GM12878 (cell line): ENCODE measurements around the gene WNT11. TPM values are rescaled to one million over a fixed set of nuclear protein-coding genes. Genes with fewer than 3 reads are reported as not detected.

ENCODE experiments used
- ATAC-seq: fragments of 200-7000 bp; cut with Tn5 transposase; 3 replicates; pipeline ENCODE4 v1.9.1; 2020; ENCODE audit warnings: mild to moderate bottlenecking, moderate library complexity
- BruUV-seq: library from RNA; stranded (reverse); fragments of 400-500 nt; replicated peaks from 2 replicates; lab custom pipeline; 2021; lab: Mats Ljungman, UMichigan
- CTCF ChIA-PET: fragments of 300-600 bp; sonication (Branson Sonifier 250); formaldehyde crosslinking; extraction: SDS; loops from one replicate; lab custom pipeline; 2021; ENCODE audit warnings: inconsistent platforms; lab: Yijun Ruan, JAX
- POLR2A ChIA-PET: fragments of 350-600 bp; formaldehyde crosslinking; extraction: SDS; loops from one replicate; lab custom pipeline; 2021; ENCODE audit warnings: inconsistent platforms; lab: Charles Lee
- RAD21 ChIA-PET: fragments of 300-600 bp; sonication (Branson Sonifier 250); formaldehyde crosslinking; loops from one replicate; lab custom pipeline; 2023; ENCODE audit warnings: antibody characterized with exemption; ENCODE audit not compliant: unreplicated experiment; lab: Charles Lee
- SMC1A ChIA-PET: fragments of 300-600 bp; sonication (Branson Sonifier 250); formaldehyde crosslinking; loops from one replicate; lab custom pipeline; 2023; ENCODE audit not compliant: unreplicated experiment, uncharacterized antibody; lab: Charles Lee
- DNase-seq: peaks from one replicate; pipeline ENCODE4 v3.0.0-alpha.2; 2011; ENCODE audit warnings: low read depth, low spot score
- FAIRE-seq: peaks from 3 replicates; lab custom pipeline; 2011; peaks lifted over from hg19 to GRCh38; lab: Jason Lieb, UNC
- H2AFZ ChIP-seq: 2 replicates; pipeline ENCODE4 v1.6.0; 2011; ENCODE audit warnings: low read depth, low read length, control low read depth; ENCODE audit not compliant: control insufficient read depth
- H3K27ac ChIP-seq: 2 replicates; pipeline ENCODE4 v1.5.1; 2011; ENCODE audit warnings: control low read depth; ENCODE audit not compliant: control insufficient read depth, insufficient read depth
- H3K27me3 ChIP-seq, 2 experiments: replicated peaks in 1 of 2; 2 replicates each; pipeline versions ENCODE4 v1.6.0 to v1.6.1; 2011; ENCODE audit warnings: low read length in 1 of 2; ENCODE audit not compliant: control insufficient read depth in 2 of 2, insufficient read depth in 2 of 2
- H3K36me3 ChIP-seq, 2 experiments: 2 replicates each; pipeline ENCODE4 v1.5.1; 2011; ENCODE audit warnings: low read length in 1 of 2; ENCODE audit not compliant: control insufficient read depth in 2 of 2, insufficient read depth in 2 of 2
- H3K4me1 ChIP-seq: 2 replicates; pipeline ENCODE4 v1.6.1; 2011; ENCODE audit warnings: mild to moderate bottlenecking, low read length, moderate library complexity, mixed read lengths; ENCODE audit not compliant: control insufficient read depth, insufficient read depth
- H3K4me2 ChIP-seq: 2 replicates; pipeline ENCODE4 v1.6.0; 2011; ENCODE audit warnings: control low read depth; ENCODE audit not compliant: control insufficient read depth, insufficient read depth
- H3K4me3 ChIP-seq: fragments of 200-600 bp; sonication (generic); 2 replicates; pipeline ENCODE4 v1.5.1; 2016
- H3K79me2 ChIP-seq: 2 replicates; pipeline ENCODE4 v1.6.0; 2011; ENCODE audit warnings: low read length; ENCODE audit not compliant: control insufficient read depth, insufficient read depth
- H3K9ac ChIP-seq: 2 replicates; pipeline ENCODE4 v1.8.0; 2011; ENCODE audit warnings: low read length, control low read depth, mixed read lengths; ENCODE audit not compliant: control insufficient read depth, insufficient read depth
- H3K9me3 ChIP-seq: replicated peaks from 3 replicates; pipeline ENCODE4 v1.5.1; 2011; ENCODE audit warnings: mild to moderate bottlenecking, low read length; ENCODE audit not compliant: control insufficient read depth, insufficient read depth
- H4K20me1 ChIP-seq: 2 replicates; pipeline ENCODE4 v1.6.0; 2011; ENCODE audit not compliant: control insufficient read depth, insufficient read depth
- ESRRA ChIP-seq: IDR thresholded peaks from 2 replicates; pipeline ENCODE4 v1.6.1; 2012; ENCODE audit warnings: mild to moderate bottlenecking, low read length, improper control_type of control experiment
- HCFC1 ChIP-seq: fragments of 150-350 bp; IDR thresholded peaks from 2 replicates; pipeline ENCODE4 v1.6.1; 2014; ENCODE audit warnings: low read length
- MTA3 ChIP-seq: IDR thresholded peaks from 2 replicates; pipeline ENCODE4 v1.6.1; 2012; ENCODE audit warnings: low read length, inconsistent platforms, borderline replicate concordance
- NR2C1 ChIP-seq: fragments of 450-650 bp; IDR thresholded peaks from 2 replicates; pipeline ENCODE4 v1.6.1; 2017; ENCODE audit warnings: antibody characterized with exemption, mild to moderate bottlenecking, moderate library complexity
- POU2F2 ChIP-seq: IDR thresholded peaks from 3 replicates; pipeline ENCODE4 v1.6.1; 2011; ENCODE audit warnings: low read depth, mild to moderate bottlenecking, low read length, borderline replicate concordance
- SPI1 ChIP-seq: IDR thresholded peaks from 2 replicates; pipeline ENCODE4 v1.6.1; 2011; ENCODE audit warnings: low read depth, mild to moderate bottlenecking, low read length, moderate library complexity, borderline replicate concordance; ENCODE audit not compliant: insufficient read depth
- TAF1 ChIP-seq: IDR thresholded peaks from 2 replicates; pipeline ENCODE4 v1.6.1; 2011; ENCODE audit warnings: mild to moderate bottlenecking, low read depth, low read length, borderline replicate concordance
- ZNF207 ChIP-seq: fragments of 450-650 bp; IDR thresholded peaks from 2 replicates; pipeline ENCODE4 v1.6.1; 2014; ENCODE audit warnings: antibody characterized with exemption, mild to moderate bottlenecking, borderline replicate concordance
- WGBS: methylation state at CpG from one replicate; pipeline ENCODE4 v1.1.6; 2016; ENCODE audit warnings: low lambda C conversion rate; ENCODE audit not compliant: insufficient replicate concordance, insufficient coverage; ENCODE audit errors: missing lambda C conversion rate; 5-methylcytosine and 5-hydroxymethylcytosine counted together
- in situ Hi-C: fragments of 300-500 bp; cut with MboI; formaldehyde crosslinking; loops from 9 replicates; pipeline ENCODE4 v1.14.3; 2018; ENCODE audit warnings: mixed read lengths
- intact Hi-C: fragments of 100-400 bp; cut with micrococcal nuclease; formaldehyde crosslinking; loops from one replicate; pipeline ENCODE4 v1.14.2; 2022; ENCODE audit not compliant: unreplicated experiment
- polyA plus RNA-seq, 11 experiments: library from polyadenylated mRNA; depleted of rRNA in 4 of 11; unstranded in 6 of 11; stranded (reverse) in 5 of 11; fragments of >200 nt; fragmentation: Nextera tagmentation in 4 of 11; fragmentation: Illumina TruSeq in 1 of 11; extraction: Ambion mirVana in 4 of 11; extraction: Trizol in 1 of 11; gene quantifications; 1 replicate in 1 of 11; 2 replicates in 10 of 11; pipeline versions ENCODE4 v1.2.1 to v1.2.3, GENCODE V29; 2011 to 2016; ENCODE audit warnings: inconsistent platforms in 2 of 11, missing spikeins in 2 of 11, low read depth in 1 of 11
- total RNA-seq, 4 experiments: library from RNA; depleted of rRNA in 3 of 4; stranded (reverse); fragments of >200 nt in 3 of 4; fragmentation: Illumina TruSeq in 1 of 4; extraction: Trizol in 1 of 4; gene quantifications; 2 replicates each; pipeline versions ENCODE4 v1.2.1 to v1.2.3, GENCODE V29; 2013 to 2021
- TF ChIP-seq, protein P1 (sequence below): IDR thresholded peaks from 2 replicates; pipeline ENCODE4 v1.6.1; 2011; ENCODE audit warnings: mild to moderate bottlenecking, low read depth, low read length, moderate library complexity; ENCODE audit not compliant: insufficient replicate concordance
- TF ChIP-seq, protein P2 (sequence below): fragments of 450-650 bp; formaldehyde crosslinking; IDR thresholded peaks from 2 replicates; pipeline ENCODE4 v1.4.0; 2022; ENCODE audit warnings: mild to moderate bottlenecking, moderate library complexity
- TF ChIP-seq, protein P3 (sequence below): IDR thresholded peaks from 2 replicates; pipeline ENCODE4 v1.6.1; 2012; ENCODE audit warnings: low read depth, low read length, improper control_type of control experiment
- TF ChIP-seq, protein P4 (sequence below): IDR thresholded peaks from 2 replicates; pipeline ENCODE4 v1.6.1; 2012; ENCODE audit warnings: mild to moderate bottlenecking, low read depth, low read length

The WNT11 gene
- total and polyA plus RNA-seq, 10 of the 15 experiments (the other 5 are each of a cell fraction or from before 2014, with no cell fraction given) = 0.05 to 0.19 TPM; not detected in 8

DNA sequence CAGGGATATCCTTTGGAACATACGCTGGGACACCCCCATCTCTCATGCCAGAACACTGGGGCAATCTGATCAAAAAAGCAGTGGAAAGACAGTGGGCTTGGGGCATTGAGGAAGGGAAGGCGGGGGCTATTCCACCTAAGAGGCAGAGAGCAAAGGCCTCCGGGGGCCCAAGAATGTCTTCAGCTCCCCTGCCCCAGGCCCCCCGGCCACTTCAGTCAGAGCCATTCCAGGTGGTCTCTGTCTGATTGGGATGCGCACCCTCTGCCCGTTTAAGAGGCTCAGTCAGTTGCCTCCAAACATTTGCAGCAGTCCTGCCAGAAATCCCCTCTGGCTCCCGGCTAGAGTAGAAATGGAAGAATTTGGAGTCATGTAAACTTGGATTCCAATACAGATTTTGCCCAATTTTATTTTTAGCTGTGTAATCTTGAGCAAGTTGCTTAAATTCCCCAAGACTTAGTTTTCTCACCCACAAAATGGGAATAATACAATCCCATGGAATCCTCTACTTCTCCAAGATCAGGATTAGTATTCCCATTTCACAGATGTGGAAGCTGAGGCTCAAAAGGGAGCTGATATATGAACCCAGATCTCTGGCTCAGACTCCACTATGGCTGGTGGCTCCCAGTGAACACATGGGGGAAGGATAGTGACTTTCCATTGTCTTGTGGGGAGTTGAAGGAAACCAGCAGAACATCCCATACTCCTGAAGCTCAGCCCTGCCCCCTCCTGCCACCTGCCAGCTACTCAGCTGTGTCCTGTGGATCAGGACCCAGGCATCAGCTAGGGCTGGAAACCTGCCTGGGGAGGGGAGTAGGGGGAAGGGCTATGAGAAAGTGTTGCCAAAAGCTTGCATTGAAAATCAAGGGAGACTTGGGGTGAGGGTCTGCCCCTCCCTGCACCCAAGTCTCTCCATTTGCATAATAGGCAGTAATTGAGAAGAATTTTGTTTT lies 6.1 kb upstream of the WNT11 start:
- TF ChIP-seq, protein P1, sequence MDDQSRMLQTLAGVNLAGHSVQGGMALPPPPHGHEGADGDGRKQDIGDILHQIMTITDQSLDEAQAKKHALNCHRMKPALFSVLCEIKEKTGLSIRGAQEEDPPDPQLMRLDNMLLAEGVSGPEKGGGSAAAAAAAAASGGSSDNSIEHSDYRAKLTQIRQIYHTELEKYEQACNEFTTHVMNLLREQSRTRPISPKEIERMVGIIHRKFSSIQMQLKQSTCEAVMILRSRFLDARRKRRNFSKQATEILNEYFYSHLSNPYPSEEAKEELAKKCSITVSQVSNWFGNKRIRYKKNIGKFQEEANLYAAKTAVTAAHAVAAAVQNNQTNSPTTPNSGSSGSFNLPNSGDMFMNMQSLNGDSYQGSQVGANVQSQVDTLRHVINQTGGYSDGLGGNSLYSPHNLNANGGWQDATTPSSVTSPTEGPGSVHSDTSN = no peak
- TF ChIP-seq MTA3 (no peak), ZNF207 (no peak), NR2C1 (no peak), TAF1 (no peak), SPI1 (no peak), POU2F2 (no peak), HCFC1 (no peak), ESRRA (no peak)
- TF ChIP-seq, protein P2, sequence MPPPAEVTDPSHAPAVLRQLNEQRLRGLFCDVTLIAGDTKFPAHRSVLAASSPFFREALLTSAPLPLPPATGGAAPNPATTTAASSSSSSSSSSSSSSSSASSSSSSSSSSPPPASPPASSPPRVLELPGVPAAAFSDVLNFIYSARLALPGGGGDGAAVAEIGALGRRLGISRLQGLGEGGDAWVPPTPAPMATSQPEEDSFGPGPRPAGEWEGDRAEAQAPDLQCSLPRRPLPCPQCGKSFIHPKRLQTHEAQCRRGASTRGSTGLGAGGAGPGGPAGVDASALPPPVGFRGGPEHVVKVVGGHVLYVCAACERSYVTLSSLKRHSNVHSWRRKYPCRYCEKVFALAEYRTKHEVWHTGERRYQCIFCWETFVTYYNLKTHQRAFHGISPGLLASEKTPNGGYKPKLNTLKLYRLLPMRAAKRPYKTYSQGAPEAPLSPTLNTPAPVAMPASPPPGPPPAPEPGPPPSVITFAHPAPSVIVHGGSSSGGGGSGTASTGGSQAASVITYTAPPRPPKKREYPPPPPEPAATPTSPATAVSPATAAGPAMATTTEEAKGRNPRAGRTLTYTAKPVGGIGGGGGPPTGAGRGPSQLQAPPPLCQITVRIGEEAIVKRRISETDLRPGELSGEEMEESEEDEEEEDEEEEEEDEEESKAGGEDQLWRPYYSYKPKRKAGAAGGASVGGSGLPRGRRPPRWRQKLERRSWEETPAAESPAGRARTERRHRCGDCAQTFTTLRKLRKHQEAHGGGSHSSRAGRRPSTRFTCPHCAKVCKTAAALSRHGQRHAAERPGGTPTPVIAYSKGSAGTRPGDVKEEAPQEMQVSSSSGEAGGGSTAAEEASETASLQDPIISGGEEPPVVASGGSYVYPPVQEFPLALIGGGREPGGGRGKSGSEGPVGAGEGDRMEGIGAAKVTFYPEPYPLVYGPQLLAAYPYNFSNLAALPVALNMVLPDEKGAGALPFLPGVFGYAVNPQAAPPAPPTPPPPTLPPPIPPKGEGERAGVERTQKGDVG (CRISPR knock-in tag) = no peak
- TF ChIP-seq, protein P3, sequence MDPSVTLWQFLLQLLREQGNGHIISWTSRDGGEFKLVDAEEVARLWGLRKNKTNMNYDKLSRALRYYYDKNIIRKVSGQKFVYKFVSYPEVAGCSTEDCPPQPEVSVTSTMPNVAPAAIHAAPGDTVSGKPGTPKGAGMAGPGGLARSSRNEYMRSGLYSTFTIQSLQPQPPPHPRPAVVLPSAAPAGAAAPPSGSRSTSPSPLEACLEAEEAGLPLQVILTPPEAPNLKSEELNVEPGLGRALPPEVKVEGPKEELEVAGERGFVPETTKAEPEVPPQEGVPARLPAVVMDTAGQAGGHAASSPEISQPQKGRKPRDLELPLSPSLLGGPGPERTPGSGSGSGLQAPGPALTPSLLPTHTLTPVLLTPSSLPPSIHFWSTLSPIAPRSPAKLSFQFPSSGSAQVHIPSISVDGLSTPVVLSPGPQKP = no peak
- TF ChIP-seq, protein P4, sequence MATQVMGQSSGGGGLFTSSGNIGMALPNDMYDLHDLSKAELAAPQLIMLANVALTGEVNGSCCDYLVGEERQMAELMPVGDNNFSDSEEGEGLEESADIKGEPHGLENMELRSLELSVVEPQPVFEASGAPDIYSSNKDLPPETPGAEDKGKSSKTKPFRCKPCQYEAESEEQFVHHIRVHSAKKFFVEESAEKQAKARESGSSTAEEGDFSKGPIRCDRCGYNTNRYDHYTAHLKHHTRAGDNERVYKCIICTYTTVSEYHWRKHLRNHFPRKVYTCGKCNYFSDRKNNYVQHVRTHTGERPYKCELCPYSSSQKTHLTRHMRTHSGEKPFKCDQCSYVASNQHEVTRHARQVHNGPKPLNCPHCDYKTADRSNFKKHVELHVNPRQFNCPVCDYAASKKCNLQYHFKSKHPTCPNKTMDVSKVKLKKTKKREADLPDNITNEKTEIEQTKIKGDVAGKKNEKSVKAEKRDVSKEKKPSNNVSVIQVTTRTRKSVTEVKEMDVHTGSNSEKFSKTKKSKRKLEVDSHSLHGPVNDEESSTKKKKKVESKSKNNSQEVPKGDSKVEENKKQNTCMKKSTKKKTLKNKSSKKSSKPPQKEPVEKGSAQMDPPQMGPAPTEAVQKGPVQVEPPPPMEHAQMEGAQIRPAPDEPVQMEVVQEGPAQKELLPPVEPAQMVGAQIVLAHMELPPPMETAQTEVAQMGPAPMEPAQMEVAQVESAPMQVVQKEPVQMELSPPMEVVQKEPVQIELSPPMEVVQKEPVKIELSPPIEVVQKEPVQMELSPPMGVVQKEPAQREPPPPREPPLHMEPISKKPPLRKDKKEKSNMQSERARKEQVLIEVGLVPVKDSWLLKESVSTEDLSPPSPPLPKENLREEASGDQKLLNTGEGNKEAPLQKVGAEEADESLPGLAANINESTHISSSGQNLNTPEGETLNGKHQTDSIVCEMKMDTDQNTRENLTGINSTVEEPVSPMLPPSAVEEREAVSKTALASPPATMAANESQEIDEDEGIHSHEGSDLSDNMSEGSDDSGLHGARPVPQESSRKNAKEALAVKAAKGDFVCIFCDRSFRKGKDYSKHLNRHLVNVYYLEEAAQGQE = no peak
- Histone ChIP-seq H3K79me2 (no peaks in the 10 kb centered on the region), H3K9me3 (no peaks in the 10 kb centered on the region), H3K9ac (no peak overlapping the region), H3K36me3 (no peaks in the 10 kb centered on the region), H3K4me3 (no peak overlapping the region), H3K4me1 (peaks cover 15% of the 10 kb centered on the region), H3K4me2 (no peak overlapping the region), H4K20me1 (0 out of 2 replicates have a peak, but pooled peaks cover 2% of the 10 kb centered on the region), H3K27me3 (peaks cover 22 to 25% of the 10 kb centered on the region in 2 experiments), H2AFZ (no peak overlapping the region), H3K27ac (no peak overlapping the region)
- POLR2A ChIA-PET = no interaction called here
- FAIRE-seq = no peak
- WGBS = 68% methylated on average over 7 of the region's 7 CpGs
- SMC1A ChIA-PET = no interaction called here
- CTCF ChIA-PET = interaction anchor here (0.7 to 1.2 kb wide), 2 partner anchors 13 to 18 kb away, joined by 3 read pairs; no protein-coding TSS in a partner anchor
- RAD21 ChIA-PET = interaction anchor here (1.0 to 1.3 kb wide), 3 partner anchors 102 to 111 kb away, joined by 3 read pairs; no protein-coding TSS in a partner anchor
- no peak for ATAC-seq
- in situ Hi-C loops (no loop called here), intact Hi-C loops (no loop called here)
- DNase-seq = no peak
- no TSS peak for BruUV-seq
